Inferior parietal cortex (tissue), 1 donor: ENCODE measurements around the gene OR2AE1.
A peak's percentile ranks its signal among the peaks of the same experiment; 100 is the strongest.
"Not testable (repeated sequence)": the region's sequence is repeated elsewhere in the genome, so short reads cannot be mapped to it uniquely, and the experiment has no call there.

Experiments
- DNase-seq: peaks from one replicate; pipeline ENCODE4 v3.0.0-alpha.2; 2016; ENCODE audit errors: extremely low spot score

OR2AE1 gene, protein sequence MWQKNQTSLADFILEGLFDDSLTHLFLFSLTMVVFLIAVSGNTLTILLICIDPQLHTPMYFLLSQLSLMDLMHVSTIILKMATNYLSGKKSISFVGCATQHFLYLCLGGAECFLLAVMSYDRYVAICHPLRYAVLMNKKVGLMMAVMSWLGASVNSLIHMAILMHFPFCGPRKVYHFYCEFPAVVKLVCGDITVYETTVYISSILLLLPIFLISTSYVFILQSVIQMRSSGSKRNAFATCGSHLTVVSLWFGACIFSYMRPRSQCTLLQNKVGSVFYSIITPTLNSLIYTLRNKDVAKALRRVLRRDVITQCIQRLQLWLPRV

DNA sequence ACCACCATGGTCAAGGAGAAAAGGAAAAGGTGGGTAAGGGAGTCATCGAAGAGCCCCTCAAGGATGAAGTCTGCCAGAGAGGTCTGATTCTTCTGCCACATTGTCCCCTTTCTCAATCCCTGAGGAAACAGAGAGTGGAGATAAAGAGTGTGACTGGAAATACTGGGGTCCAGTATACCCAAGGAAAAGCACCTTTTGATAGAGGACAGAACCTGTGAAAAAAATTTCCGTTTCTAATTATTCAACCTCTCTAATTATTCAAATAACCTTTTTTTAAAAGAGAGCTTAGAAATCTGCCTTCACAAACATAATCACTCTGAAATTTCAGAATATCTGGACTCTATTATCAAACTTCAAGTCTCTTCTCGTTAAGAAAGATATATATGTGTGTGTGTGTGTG is at the start of gene OR2AE1:
Gene OR2AE1, minus strand, starts transcription at position 101 of the 400 bp plus-strand sequence. Its CDS starts 0 bp downstream, at position 101.
- DNase-seq: no peak

DNA sequence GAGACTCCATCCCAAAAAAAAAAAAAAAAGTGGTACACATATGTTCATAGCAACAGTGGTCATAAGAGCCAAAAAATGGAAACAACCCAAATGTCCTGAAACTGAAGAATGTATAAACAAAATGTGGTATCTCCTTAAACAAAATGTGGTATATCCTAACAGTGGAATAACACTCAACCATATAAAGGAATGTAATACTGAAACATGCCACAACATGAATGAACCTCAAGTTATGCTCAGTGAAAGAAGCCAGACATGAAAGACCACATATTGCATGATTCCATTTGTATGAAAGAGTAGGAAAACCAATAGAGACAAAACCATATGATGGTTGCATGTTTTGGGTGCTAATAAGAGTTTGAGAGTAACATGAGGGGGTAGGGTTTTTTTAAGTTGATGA is 49.5 kb upstream of the OR2AE1 start:
- no peak for DNase-seq

DNA sequence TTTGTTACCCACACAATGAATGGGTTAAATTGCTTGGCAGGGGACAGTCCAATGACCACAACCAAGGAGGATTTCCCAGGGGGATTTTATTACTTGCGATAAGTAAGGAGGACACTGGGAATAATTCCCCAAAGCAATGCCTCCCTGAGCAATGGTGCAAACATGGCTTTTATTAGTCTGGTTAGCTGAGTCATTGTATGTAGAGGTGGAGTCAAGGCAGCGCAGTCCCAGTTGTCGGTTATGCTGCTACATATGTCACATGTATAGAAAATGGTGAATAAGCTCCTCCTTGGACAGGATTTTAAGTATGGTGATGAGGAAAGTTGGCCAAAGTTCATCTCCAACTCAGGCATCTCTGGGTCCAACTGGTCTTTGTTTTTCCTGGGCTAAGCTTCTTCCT is 46.4 kb upstream of the OR2AE1 start:
- no peak for DNase-seq

DNA sequence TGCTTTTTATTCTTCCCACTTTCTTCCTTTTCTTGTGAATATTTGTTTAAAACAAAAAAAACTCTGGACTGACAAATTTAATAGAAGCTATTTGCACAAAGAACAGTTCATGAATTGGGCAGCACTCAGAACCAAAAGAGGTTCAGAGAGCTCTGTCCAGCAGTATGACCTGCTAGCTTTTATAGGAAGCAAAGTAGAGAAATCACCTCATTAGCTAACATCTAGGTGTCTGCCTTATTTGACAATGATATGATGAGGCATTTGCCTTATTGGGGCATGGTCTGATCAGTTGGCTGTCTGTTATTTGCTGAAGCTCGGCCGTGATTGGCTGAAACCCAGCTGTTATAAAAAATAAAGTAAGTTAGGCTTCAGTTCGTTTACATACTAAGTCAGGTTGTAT is 43.3 kb upstream of the OR2AE1 start:
- no peak for DNase-seq

DNA sequence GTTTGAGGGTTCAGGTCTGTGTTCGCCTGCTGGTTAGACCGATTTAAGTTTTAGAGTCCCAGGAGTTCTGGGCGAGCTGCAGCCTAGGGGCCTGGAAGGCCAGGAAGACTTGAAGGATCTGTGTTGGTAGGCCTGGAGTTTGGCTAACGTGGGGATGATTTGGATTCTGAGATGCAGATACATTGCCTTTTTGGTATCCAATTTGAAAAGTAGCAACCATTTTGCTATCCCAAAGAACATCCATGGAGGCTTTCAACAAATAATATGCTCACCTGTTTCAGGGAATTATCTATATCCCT is 42.9 kb upstream of the OR2AE1 start:
- DNase-seq: no peak

DNA sequence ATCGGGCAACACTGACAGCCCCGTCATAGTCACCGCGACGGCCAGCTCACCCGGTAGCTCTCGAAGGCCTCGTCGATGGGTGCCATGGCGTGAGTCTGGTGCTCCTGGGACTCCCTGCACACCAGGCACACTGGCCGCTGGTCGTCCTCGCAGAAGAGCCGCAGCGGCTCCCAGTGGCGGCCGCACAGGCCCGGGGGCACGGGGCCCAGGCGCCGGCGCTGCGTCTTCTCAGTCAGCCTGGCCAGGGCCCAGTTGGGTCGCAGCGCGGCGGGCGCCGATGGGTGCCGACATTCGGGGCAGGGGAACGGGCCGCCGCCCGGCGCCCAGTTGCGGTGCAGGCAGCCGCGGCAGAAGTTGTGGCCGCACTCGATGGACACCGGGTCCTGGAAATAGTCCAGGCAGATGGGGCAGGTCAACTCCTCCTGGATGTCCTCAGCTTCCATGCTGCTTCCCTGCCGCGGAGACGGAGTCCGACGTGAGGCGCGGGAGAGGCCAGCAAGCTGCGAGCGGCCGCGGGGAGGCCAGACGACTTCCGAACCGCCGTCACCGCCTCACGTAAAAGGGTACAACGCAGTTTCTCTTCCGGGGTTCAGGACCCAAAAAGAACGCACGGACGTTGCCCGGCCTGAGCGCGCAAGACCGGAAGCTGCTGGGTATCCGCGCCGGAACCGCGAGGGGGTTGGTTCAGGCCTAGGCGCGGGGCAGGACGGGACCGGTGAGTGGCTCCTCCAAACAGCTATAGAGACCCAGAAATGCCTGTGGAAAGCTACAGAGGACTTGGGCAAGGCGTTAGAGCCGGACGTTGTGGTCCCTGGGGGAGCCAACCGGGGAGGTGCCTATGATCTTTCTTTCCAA is 42.4 kb upstream of the OR2AE1 start, which contains the start of gene TRIM4:
Gene TRIM4, minus strand, starts transcription at position 572 of the 855 bp plus-strand sequence. Its CDS starts 129 bp downstream, at position 443.
- peak; percentile 96 for DNase-seq

DNA sequence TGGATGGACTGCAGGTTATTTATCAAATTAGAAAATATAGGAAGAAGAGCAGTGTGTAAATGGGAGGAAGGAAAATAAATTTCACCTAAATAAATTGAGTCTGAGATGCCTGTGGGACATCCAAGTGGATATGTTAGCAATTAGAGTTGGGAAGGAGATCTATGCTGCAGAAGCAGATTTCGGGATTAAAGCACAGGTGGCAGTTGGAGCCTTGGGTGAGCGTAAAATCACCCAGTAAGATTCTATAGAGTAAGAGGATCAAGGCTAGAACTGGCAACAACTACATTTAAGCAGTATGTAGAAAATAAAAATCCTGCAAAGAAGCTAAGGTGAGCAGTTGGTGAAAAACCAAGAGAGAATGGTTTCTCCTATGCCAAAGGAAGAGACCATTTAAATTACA is 34.1 kb upstream of the OR2AE1 start:
- DNase-seq: no peak

DNA sequence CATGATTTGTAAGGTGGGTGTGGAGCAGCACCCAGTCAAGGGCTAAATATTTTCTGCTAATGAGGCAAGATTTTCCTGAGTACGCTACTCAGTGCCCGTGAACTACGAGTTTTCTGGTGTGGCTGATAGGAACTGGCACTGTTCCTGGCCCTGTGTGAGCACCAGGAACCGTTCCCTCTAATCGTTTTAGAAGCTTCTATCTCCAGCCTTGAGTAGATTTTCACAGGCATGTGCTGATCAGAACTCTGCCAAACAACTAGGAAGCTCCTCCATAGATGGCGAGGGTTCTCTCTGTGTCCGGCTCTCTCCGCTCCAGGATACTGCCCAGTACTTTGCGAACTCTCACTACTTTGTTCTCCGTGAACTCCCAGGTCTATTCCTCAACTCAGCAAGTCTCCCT is 24.7 kb upstream of the OR2AE1 start:
- no peak for DNase-seq

DNA sequence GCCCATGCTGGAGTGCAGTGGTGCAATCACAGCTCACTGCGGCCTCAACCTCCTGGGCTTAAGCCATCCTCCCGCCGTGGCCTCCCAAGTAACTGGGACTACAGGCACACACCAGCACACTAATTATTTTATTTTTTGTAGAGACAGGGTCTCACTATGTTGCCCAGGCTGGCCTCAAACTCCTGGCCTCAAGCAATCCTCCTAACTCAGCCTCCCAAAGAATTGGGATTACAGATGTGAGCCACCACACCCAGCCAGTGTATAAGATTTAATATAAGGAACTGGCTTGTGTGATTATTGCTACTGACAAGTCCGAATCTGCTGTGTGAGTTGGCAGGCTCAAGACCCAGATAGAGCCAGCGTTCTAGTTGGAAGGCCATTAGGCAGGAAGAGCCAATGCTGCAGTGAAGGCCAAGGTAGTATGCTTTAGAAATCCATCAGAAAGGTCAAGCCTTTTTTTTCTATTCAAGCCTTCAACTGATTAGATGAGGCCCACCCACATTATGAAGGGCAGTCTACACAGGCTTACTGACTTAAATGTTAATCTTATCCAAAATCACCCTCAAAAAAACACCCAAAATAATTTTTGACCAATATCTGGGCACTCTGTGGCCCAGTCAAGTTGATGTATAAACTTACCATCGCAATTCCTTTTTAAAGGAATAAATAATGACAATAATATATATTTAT is 23.1 kb upstream of the OR2AE1 start:
- DNase-seq: no peak

DNA sequence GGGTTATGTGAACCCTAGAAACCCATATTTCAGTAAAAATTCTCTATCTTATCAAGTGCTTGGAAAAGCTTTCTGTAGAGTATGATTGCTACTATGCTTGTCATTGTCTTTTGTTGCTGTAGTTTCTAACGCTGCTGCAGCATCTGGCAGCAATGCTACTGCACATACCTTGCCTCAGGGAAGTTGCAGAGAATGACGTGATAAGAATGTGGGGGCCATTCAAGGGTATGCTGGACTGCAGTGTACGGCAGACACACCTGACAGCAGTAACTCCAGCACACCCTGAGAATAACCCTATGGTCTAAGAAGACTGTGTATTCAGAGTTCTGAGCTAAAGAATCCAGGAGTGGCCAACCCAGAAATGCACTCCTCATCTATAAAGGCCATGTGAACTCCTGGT is 22.0 kb upstream of the OR2AE1 start:
- no peak for DNase-seq

DNA sequence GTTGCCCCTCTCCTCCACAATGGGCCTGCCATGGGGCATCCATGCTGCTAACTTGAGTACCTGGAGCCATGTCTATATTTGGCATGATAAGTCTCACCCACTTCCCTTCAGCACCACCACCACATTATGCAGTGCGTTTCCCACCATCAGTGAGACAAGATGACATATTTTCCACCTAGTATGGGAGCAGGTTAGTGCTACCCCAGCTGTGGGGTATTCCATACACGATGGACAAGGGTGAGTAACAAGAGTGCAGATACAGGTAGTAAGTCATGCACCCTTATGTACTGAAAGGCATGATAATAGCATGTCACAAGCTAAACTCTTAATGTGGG is 21.2 kb upstream of the OR2AE1 start:
- DNase-seq: no peak

DNA sequence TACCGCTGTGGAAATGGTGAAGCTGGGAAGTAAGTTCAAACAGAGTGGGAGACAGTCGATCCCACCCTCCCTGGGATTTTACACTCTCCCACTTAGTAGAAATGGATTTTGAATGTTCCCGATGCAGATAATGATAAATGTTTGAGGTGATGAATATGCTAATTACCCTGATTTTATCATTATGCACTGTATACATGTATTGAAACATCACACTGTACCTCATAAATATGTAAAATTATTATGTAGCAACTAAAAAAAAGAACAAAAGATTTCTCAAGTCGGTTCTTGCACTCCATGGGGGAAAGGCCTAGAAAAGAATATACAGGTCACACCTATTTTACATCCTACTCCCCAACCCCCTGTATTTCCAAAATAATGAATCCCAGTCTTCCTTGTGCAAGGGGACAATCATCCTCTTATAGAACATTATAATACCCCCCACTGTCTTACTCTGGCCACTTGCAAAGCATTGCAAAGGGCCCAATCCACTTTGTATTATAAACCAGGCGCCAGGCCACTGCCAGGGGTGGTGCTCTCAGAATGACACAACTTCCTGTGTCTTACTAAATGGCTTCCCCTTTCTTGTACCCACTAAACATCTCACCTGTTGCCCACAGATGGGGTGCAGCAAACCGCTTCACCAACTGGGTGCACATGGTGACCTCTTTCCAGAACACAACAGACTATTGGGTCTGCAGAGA is 20.6 kb upstream of the OR2AE1 start:
- DNase-seq: no peak

DNA sequence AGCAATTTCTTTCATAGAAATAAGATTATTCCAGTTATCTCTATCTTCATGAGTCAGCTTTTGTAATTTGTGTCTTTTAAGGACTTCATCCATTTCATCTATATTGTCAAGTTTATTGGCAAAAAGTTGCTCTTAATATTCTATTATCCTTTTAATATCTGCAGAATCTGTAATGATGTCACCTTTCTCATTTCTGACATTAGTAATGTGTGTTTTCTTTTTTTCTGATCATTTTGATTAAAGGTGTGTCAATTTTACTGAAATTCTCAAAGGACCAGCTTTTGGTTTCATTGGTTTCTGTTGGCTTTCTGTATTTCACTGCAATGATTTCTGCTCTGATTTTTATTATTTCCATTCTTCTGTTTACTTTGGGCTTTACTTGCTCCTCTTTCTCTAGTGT is 17.9 kb upstream of the OR2AE1 start:
- no peak for DNase-seq

DNA sequence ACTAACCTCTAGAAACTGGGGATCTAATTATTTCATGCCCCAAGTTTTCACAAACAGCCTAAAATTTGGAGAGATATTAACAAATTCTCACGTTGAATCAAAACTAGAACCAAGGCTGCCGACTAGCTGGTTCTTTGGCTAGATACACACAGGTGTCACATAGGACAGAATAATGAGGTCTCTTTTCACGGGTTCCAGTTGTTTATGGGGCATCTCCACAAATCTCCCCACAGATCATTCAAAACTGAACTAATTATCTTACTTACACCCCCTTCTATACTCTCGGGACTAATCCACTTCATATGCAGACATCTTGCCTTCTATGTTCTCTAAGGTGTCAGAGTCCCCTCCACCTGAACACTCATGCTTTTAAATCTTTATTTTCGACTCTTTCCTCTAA is 16.4 kb upstream of the OR2AE1 start:
- DNase-seq: no peak

DNA sequence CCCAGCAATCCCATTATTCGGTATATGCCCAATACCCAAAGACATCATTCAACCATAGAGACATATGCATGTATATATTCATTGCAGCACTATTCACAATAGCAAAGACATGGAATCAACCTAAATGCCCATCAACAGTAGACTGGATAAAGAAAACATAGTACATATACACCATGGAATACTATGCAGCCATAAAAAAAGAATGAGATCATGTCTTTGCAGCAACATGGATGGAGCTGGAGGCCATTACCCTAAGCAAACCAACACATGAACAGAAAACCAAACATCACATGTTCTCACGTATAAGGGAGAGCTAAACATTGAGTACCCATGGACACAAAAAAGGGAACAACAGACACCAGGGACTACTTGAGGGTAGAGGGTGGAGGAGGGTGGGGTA is 13.5 kb upstream of the OR2AE1 start:
- DNase-seq: not testable (repeated sequence)

DNA sequence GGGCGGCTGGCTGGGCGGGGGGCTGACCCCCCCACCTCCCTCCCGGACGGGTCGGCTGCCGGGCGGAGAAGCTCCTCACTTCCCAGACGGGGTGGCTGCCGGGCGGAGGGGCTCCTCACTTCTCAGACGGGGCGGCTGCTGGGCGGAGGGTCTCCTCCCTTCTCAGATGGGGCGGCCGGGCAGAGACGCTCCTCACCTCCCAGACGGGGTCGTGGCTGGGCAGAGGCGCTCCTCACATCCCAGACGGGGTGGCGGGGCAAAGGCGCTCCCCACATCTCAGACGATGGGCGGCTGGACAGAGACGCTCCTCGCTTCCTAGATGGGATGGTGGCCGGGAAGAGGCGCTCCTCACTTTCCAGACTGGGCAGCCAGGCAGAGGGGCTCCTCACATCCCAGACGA is 11.5 kb upstream of the OR2AE1 start:
- not testable (repeated sequence) for DNase-seq

DNA sequence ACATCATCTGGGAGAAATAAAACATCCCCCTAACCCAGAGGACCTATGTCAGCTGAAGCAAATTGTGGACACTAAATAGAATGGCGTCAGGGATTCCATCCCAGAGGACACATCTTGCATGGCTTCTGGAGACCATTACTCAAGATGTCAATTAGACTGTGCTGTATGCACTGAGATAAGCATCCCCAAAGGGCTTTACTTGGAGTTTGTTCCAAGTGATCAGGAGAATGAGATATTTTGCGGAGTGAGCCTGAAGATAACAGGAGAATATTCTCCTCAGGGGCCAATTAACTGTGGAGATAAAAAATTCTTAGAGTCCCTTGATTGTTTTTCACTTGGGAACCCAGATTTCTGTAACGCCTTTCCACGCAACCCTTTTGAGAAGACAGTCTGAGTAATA is 4.5 kb upstream of the OR2AE1 start:
- DNase-seq: no peak

DNA sequence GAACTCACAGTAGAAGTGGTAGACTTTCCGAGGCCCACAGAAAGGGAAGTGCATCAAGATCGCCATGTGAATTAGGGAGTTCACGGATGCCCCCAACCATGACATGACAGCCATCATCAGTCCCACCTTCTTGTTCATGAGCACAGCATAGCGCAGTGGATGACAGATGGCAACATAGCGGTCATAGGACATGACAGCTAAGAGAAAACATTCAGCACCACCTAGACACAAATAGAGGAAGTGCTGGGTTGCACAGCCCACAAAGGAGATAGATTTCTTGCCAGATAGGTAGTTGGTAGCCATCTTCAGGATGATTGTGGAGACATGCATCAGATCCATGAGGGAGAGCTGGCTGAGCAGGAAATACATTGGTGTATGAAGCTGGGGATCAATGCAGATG is 342 bp downstream of the OR2AE1 start:
- DNase-seq: no peak

DNA sequence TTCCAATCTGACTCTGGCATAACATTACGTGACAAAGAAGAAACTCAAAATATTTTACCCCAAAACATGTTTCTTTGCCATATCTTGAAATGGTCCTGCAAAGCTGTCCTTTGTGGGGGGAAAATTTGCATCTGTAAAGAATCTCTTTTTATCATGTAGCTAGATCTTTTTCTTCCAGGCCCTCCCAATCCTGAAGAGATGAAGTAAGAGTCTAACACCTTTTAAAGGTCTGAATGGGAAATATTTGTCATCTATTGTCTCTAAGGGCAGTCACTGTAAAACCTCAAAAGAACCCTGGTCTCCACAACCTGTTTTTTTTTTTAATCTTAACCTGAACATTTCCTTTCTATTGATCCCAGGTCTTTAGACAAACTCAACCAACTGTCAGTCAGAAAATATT is 8.6 kb downstream of the OR2AE1 start:
- DNase-seq: no peak

DNA sequence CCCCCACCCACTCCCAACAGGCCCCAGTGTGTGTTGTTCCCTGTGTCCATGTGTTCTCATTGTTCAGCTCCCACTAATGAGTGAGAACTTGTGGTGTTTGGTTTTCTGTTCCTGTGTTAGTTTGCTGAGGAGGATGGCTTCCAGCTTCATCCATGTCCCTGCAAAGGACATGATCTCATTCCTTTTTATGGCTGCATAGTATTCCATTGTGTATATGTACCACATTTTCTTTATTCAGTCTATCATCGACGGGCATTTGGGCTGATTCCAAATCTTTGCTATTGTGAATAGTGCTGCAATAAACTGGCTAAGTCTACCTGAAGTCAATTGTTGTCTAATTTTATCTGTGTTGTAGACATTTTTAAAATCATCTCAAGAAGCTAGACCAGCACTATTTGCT is 9.4 kb downstream of the OR2AE1 start:
- not testable (repeated sequence) for DNase-seq

DNA sequence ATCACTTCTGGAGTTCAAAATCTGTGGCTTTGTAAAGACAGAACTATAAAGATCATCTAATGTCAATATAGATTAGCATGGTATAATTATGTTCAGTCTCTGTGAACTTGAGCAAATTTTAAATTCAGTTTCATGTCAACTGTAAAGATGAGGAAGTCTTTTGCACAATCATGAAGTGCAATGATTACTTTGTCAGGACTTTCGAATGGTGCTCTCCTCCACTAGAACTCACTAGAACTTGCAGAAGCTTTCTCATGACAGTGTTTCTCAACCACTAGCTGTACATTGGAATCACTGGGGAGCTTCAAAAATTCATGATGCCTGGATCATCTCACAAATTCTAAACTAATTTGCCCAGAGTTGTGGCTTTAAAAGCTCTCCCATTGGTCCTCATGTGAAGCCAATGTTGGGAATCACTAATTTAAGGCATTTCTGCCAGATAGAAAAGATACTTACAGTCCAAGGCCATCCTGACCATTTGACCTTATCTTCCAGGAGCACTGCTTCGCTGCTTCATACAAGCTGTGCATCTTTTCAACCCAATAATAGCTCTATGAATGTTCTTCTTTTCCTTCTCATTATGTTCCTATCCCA is 12.9 kb downstream of the OR2AE1 start:
- DNase-seq: no peak
